ENCODE results near the gene ABCB9.
A peak's percentile ranks its signal among the peaks of the same experiment; 100 is the strongest.

ABCB9 gene

GRCh38 chr12:122895320-122895703 lies 71.0 kb downstream of the ABCB9 start:
- peak; percentile 46 for ATAC-seq
- TF ChIP-seq, protein P1, sequence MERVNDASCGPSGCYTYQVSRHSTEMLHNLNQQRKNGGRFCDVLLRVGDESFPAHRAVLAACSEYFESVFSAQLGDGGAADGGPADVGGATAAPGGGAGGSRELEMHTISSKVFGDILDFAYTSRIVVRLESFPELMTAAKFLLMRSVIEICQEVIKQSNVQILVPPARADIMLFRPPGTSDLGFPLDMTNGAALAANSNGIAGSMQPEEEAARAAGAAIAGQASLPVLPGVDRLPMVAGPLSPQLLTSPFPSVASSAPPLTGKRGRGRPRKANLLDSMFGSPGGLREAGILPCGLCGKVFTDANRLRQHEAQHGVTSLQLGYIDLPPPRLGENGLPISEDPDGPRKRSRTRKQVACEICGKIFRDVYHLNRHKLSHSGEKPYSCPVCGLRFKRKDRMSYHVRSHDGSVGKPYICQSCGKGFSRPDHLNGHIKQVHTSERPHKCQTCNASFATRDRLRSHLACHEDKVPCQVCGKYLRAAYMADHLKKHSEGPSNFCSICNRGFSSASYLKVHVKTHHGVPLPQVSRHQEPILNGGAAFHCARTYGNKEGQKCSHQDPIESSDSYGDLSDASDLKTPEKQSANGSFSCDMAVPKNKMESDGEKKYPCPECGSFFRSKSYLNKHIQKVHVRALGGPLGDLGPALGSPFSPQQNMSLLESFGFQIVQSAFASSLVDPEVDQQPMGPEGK (CRISPR knock-in tag; IDR thresholded peaks at IDR 0.05; ENCODE audit: borderline replicate concordance) = no peak

- TF ChIP-seq ZNF8 (CRISPR knock-in tag; IDR thresholded peaks at IDR 0.05) (no peak), TCF4 (CRISPR knock-in tag; IDR thresholded peaks at IDR 0.05; ENCODE audit: borderline replicate concordance) (no peak), TOX (CRISPR knock-in tag; IDR thresholded peaks at IDR 0.05; ENCODE audit: borderline replicate concordance) (no peak), PPARA (CRISPR knock-in tag; IDR thresholded peaks at IDR 0.05; ENCODE audit: borderline replicate concordance) (no peak), BACH2 (CRISPR knock-in tag; IDR thresholded peaks at IDR 0.05; ENCODE audit: borderline replicate concordance) (no peak), ESRRG (CRISPR knock-in tag; IDR thresholded peaks at IDR 0.05) (no peak), ARNTL (CRISPR knock-in tag; IDR thresholded peaks at IDR 0.05; ENCODE audit: borderline replicate concordance, low read depth) (no peak), ZNF70 (CRISPR knock-in tag; IDR thresholded peaks at IDR 0.05) (no peak), ZFP30 (CRISPR knock-in tag; IDR thresholded peaks at IDR 0.05) (no peak), ZNF565 (CRISPR knock-in tag; conservative IDR thresholded peaks at IDR 0.05; ENCODE audit: low read depth) (no peak), CSRNP3 (CRISPR knock-in tag; IDR thresholded peaks at IDR 0.05) (no peak), GLIS3 (CRISPR knock-in tag; IDR thresholded peaks at IDR 0.05) (no peak), ISL1 (CRISPR knock-in tag; IDR thresholded peaks at IDR 0.05) (no peak), ZFP3 (CRISPR knock-in tag; IDR thresholded peaks at IDR 0.05) (no peak), POU6F1 (CRISPR knock-in tag; IDR thresholded peaks at IDR 0.05; ENCODE audit: borderline replicate concordance, low read depth) (no peak), ZC3H10 (CRISPR knock-in tag; IDR thresholded peaks at IDR 0.05) (no peak), CREB5 (CRISPR knock-in tag; IDR thresholded peaks at IDR 0.05; ENCODE audit: low read depth) (no peak), CSDC2 (CRISPR knock-in tag; IDR thresholded peaks at IDR 0.05) (no peak)
- TF ChIP-seq, protein P2, sequence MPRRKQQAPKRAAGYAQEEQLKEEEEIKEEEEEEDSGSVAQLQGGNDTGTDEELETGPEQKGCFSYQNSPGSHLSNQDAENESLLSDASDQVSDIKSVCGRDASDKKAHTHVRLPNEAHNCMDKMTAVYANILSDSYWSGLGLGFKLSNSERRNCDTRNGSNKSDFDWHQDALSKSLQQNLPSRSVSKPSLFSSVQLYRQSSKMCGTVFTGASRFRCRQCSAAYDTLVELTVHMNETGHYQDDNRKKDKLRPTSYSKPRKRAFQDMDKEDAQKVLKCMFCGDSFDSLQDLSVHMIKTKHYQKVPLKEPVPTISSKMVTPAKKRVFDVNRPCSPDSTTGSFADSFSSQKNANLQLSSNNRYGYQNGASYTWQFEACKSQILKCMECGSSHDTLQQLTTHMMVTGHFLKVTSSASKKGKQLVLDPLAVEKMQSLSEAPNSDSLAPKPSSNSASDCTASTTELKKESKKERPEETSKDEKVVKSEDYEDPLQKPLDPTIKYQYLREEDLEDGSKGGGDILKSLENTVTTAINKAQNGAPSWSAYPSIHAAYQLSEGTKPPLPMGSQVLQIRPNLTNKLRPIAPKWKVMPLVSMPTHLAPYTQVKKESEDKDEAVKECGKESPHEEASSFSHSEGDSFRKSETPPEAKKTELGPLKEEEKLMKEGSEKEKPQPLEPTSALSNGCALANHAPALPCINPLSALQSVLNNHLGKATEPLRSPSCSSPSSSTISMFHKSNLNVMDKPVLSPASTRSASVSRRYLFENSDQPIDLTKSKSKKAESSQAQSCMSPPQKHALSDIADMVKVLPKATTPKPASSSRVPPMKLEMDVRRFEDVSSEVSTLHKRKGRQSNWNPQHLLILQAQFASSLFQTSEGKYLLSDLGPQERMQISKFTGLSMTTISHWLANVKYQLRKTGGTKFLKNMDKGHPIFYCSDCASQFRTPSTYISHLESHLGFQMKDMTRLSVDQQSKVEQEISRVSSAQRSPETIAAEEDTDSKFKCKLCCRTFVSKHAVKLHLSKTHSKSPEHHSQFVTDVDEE (CRISPR knock-in tag; IDR thresholded peaks at IDR 0.05) = no peak
- TF ChIP-seq, protein P1 (CRISPR knock-in tag; IDR thresholded peaks at IDR 0.05; ENCODE audit: borderline replicate concordance) = no peak
- no peak for ATAC-seq
Measured at GRCh38 chr12:122894193-122895121, 71.8 kb downstream of the ABCB9 start.

All from SK-N-SH treated with all-trans-retinoic acid at 6 μM for 48 hours (cell line).